Activated T-cell treated with anti-CD3 and anti-CD28 coated beads for 48 hours (primary cell): Measurements from ENCODE around the gene PPIL4.
"Not testable (repeated sequence)": the region's sequence is repeated elsewhere in the genome, so short reads cannot be mapped to it uniquely, and the experiment has no call there.

Source experiments
- DNase-seq: peaks from one replicate; pipeline ENCODE4 v3.0.0-alpha.2; 2020; ENCODE audit warnings: low read depth

PPIL4 gene

GRCh38 chr6:149483849-149484655 lies 61.8 kb downstream of the PPIL4 start:
- DNase-seq = no peak

GRCh38 chr6:149483334-149483725 lies 62.5 kb downstream of the PPIL4 start:
- DNase-seq = no peak

GRCh38 chr6:149482545-149483333 lies 63.1 kb downstream of the PPIL4 start:
- no peak for DNase-seq

DNA sequence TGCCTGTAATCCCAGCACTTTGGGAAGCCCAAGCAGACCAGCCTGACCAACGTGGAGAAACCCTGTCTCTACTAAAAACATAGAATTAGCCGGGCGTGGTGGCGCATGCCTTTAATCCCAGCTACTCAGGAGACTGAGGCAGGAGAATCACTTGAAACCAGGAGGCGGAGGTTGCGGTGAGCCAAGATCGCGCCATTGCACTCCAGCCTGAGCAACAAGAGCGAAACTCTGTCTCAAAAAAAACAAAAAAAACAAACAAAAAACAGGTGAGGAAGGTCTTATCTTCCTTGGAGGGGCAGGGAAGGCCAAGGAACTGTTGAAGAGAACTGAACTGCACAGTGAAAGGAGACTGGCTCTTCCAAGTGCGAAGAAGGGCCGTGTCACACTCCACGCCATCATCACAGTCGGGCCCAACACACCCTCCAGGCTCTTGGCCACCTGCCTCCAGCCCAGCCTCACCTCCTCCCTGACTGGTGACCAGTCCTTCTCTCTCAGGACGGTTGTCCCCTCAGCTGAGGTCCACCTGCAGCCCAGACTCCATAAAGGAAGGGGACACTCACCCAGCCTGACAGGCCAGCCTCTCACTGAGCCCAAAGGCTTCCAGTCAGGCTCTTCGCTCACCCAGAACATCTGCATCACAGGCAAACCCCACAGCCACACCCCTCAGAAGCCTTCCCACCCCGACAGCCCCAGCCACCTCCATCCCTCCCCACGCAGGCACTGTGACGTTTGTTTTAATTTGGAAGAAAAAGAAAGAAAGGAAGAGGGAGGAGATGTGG lies 65.2 kb downstream of the PPIL4 start:
- DNase-seq = no peak

DNA sequence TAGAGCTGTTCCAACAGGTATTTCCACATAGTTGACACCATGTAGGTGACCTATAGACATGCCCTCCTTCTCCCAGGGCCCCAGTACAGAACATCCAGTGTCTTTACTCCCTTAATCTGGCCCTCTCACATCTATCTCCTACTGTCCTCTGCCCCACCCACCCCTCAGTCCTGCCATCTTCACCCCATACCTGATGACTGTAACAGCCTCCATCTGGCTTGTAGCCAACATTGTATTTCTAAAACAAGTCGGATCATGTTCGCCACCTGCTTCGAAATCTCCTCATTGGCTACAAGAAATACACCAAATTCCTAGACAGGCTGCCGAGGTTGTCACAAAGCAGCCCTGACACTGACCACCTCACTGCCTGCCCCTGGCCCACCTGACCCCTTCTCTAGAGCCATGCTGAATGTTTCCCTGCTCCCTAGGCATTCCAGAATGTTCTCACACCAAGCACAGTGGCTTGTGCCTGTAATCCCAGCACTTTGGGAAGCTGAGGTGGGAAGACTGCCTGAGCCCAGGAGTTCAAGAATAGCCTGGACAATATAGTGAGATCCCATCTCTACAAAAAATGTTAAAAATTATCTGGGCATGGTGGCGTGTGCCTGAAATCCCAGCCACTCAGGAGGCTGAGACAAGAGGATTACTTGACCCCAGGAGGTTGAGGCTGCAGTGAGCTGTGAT lies 67.1 kb downstream of the PPIL4 start:
- no peak for DNase-seq

GRCh38 chr6:149477544-149477943 lies 68.3 kb downstream of the PPIL4 start:
- DNase-seq = no peak

DNA sequence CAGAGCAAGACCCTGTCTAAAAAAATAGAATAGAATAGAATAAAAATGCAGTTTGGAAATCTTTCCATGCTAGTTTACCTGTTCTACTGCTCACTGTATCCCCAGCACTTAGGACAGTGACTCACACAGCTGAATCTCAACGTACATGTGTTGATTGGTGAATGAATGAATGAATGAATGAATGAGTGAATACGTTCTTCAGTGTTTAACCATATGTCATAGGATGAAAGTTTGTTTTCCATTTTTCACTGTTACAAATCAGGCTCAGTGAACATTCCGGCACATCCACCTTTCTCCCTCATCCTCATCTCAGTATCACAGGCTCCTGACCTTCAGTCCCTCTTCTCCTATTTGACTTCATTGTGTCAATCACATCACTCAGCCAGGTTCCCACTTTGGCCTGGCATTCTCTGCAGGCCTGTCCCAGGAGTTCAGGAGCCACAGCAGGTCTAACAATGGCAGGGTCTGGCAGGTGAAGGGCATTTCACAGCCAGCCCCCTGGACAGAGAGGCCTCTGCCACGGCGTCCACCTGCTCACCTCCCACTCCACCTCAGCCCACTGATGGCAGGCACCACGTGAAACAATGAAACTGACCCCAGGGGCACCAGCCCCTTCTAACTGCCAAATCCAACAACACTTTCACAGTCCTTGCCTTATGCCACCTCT lies 68.9 kb downstream of the PPIL4 start:
- no peak for DNase-seq

GRCh38 chr6:149474108-149474935 lies 71.5 kb downstream of the PPIL4 start:
- DNase-seq = no peak

DNA sequence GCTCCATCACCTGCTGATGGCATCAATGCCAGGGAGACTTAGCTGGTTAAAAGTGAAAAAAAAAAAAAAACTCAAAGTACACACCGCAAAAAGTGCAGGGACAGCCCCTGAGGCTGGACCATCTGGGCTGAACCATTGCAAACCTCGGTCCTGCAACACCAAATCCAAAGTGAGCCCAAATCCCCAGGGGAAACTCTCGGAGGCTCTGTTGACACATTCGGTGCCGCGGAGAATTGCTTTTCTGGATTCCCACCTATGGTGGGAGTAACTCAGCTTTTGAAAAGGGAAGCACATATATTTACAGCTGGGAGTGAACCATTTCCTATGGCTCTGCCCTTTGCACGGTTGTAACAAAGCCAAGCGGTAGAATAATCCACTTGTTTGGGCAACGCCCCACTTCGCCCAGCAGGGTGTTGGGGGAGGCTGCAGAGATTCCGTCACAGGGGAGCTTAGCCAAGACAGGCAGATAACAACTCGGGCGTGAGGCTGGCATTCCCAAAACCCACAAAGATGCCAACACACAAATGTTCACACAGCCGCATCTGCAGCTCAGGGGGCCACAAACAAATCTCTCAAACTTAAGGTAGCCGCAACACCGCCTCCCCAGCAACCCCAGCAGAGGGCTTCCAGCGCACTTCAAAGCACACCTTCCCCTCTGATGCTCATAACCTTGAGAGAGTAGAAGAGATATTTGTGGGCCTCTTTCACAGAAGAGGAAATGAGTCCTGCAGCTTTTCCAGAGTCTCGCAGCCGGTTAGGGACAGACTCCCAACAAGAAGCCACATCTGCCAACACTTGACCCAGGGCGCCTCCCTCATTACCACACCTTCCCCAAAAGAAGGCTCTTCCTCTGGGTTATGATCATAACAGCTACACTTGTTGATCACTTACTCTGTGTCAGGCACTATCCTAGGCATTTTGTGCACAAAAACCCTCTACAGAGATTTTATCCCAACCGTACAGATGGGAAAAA lies 72.5 kb downstream of the PPIL4 start:
- DNase-seq = no peak

DNA sequence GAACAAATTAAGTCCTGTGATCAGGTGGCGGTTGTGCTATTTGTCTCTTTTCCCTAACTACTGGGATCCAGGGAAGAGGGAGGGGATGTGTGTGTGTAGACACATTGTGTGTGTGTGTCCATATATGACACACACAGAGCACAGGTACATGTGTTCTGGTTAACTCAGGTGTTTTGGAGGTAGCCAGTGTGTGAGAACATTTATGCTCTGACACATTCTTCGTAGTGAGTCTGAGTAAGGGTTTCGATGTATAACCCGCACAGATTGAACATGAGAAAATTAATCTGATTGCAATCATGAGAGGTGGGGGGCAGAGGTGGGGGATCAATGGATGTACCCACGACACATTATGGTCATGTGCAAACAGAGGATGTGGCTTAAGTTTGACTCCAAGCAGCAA lies 73.6 kb downstream of the PPIL4 start:
- no peak for DNase-seq

- DNase-seq = no peak
Measured at GRCh38 chr6:149471801-149472200, 74.0 kb downstream of the PPIL4 start.

DNA sequence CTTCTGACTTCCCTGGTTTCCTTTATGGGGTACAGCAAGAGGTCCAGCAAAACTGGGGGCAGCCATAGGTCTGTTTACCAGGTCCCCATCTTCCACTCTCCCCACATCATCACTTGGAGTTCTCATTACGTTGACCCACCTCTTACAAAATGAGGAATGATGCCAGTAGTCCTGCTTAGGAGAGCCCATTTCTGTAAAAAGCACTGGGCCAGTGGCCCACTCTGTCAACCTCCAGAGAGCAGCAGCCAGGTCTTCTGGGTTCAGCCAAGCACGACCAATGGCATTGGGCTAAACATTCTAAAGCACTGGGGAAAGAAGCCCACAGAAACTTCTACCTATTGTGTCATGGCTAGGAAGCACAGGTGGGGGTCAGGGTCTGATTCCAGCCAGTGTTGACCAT lies 74.9 kb downstream of the PPIL4 start:
- no peak for DNase-seq

- DNase-seq = no peak
Measured at GRCh38 chr6:149468179-149468578, 77.7 kb downstream of the PPIL4 start.

GRCh38 chr6:149467265-149467664 lies 78.6 kb downstream of the PPIL4 start:
- DNase-seq = no peak

GRCh38 chr6:149464411-149464810 lies 81.4 kb downstream of the PPIL4 start:
- no peak for DNase-seq

DNA sequence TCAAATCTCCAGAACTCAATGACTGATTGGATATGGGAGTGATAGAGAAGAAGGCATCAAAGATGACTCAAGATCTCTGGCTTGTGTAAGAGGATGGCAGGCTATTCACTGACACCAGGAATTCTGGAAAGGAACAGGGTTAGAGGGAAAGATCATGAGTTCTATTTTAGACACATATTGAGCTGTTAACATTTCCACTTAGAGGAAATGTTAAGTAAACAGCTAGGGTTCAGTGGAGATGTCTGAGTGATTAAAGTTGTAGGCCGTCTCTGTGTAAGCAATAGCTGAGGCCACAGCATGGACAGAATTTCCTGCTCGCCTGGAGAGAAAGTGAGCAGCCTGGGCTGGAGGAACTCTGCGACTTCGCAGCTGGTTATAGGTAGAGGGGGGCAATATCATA lies 82.1 kb downstream of the PPIL4 start:
- no peak for DNase-seq

DNA sequence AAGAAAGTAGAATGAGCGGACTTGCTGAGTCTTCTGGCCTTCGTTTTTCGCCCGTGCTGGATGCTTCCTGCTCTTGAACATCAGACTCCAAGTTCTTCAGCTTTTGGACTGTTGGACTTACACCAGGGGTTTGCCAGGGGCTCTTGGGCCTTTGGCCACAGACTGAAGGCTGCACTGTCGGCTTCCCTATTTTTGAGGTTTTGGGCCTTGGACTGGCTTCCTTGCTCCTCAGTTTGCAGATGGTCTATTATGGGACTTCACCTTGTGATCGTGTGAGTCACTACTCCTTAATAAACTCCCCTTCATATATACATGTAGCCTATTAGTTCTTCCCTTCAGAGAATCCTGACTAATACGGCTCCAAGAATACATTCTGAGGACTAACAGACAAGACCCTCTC lies 83.1 kb downstream of the PPIL4 start:
- DNase-seq = not testable (repeated sequence)

DNA sequence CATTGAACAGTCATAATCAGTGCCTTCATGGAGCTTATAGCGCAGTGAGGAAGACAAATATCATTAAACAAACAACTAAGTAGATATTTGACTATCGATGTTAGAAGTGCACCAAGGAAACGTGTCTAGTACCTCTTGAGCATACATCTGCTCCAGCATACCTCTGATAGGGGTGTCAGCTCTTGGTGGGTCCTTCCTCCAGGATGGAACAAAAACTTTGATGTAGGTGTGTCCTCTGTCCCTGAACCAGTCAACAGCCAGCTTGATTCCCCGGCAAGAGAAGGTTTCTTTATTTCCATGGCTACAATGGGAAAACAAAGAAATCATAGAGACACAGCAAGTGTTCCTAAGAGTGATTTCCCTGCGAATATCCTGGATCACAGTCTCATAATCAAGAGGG lies 84.2 kb downstream of the PPIL4 start:
- DNase-seq = no peak

DNA sequence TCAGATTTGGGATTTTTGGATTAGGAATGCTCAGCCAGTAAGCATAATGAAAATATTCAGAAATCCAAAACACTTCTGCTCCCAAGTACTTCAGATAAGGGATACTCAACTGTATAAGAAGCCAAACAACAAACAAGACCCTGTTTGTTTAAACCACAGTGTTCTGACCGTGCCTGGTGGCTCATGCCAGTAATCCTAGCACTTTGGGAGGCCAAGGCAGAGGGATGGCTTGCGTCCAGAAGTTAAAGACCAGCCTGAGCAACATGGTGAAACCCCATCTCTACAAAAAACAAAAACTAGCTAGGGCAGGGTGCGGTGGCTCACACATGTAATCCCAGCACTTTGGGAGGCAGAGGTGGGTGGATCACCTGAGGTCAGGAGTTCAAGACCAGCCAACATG lies 85.6 kb downstream of the PPIL4 start:
- not testable (repeated sequence) for DNase-seq
